Measurements from ENCODE around the gene PTPRG. TPM values are rescaled to one million over a fixed set of nuclear protein-coding genes. Genes with fewer than 3 reads are reported as not detected.

Gene PTPRG
- total and polyA plus RNA-seq, 12 donors = 6.3 to 119 (median 72.2) TPM

DNA sequence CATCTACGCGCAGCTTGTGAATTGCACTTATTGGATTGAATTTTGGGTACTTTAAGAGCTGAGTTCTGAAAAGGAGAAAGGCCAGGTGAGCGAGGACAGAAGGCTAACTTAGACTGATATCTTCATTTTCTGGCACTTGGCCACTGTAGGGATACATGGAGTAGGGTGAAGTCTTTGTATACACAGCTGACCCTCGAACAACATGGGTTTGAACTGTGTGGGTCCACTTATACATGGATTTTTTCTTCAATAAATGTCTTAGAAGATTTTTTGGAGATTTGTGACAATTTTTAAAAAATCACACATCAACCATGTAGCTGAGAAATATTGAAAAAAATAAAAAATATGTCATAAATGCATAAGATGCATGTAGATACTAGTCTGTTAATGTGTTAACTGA is 18.3 kb downstream of the PTPRG start:
- no peaks in the 10 kb centered on the region for H3K36me3 ChIP-seq (replicated peaks in 1 of 2)
- H3K4me3 ChIP-seq = no peak overlapping the region
- no peak for TF ChIP-seq POLR2A (IDR thresholded peaks at IDR 0.05)
- TF ChIP-seq, protein P1, sequence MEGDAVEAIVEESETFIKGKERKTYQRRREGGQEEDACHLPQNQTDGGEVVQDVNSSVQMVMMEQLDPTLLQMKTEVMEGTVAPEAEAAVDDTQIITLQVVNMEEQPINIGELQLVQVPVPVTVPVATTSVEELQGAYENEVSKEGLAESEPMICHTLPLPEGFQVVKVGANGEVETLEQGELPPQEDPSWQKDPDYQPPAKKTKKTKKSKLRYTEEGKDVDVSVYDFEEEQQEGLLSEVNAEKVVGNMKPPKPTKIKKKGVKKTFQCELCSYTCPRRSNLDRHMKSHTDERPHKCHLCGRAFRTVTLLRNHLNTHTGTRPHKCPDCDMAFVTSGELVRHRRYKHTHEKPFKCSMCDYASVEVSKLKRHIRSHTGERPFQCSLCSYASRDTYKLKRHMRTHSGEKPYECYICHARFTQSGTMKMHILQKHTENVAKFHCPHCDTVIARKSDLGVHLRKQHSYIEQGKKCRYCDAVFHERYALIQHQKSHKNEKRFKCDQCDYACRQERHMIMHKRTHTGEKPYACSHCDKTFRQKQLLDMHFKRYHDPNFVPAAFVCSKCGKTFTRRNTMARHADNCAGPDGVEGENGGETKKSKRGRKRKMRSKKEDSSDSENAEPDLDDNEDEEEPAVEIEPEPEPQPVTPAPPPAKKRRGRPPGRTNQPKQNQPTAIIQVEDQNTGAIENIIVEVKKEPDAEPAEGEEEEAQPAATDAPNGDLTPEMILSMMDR (IDR thresholded peaks at IDR 0.05) = no peak
- intact Hi-C loops (cut with DNase I) = no loop called here
- no peak for DNase-seq
- H3K27ac ChIP-seq = no peak overlapping the region
- H3K4me1 ChIP-seq (replicated peaks in 1 of 2) = peaks cover 8 to 9% of the 10 kb centered on the region in 2 donors
- WGBS, 4 donors = 94 to 96% (median 95%) methylated on average over 4 of the region's 4 CpGs
- H3K27me3 ChIP-seq = no peaks in the 10 kb centered on the region
- no peaks in the 10 kb centered on the region for H3K9me3 ChIP-seq (replicated peaks in 1 of 3)

DNA sequence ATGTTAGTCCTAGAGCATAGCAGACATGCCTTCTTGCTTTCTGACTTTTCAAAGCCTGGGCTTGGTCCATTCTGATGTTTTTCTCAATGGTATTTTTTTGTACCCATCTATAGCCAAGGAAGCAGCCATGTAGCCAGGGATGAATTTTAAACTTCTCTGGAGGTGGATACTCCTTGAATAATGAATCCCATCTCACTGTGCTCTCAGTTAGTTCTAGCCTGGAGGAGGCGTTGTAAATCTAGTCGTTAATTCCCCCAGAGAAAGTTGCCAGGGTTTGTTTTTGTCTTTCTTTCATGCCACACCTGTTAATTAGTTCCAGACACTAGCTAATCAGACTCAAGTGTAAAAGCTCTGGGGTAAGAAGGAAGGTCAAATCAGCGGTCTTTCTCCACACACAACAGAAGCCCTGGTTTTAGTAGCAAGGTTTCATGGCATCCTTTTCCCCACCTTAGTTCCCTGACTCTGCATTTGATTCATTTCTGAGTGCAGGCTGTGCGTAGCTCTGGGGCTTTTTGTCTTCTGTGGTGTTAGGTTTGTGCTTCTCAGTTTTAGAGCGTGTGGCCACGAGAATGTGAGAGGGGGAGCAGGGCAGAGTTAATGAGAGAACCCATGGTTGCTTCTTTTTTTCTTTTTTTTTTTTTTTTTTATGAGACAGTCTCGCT is 19.7 kb downstream of the PTPRG start:
- no peak overlapping the region for H3K4me3 ChIP-seq
- H3K4me1 ChIP-seq (replicated peaks in 1 of 2) = peaks cover 8 to 9% of the 10 kb centered on the region in 2 donors
- no peaks in the 10 kb centered on the region for H3K27me3 ChIP-seq
- WGBS, 4 donors = 78 to 85% (median 83%) methylated on average over 7 of the region's 7 CpGs
- DNase-seq = no peak
- intact Hi-C loops (cut with DNase I) = no loop called here
- H3K9me3 ChIP-seq (replicated peaks in 1 of 3) = no peaks in the 10 kb centered on the region
- H3K27ac ChIP-seq = no peak overlapping the region
- no peak for TF ChIP-seq POLR2A (IDR thresholded peaks at IDR 0.05)
- TF ChIP-seq, protein P1 (IDR thresholded peaks at IDR 0.05) = no peak
- H3K36me3 ChIP-seq (replicated peaks in 1 of 2) = no peaks in the 10 kb centered on the region

DNA sequence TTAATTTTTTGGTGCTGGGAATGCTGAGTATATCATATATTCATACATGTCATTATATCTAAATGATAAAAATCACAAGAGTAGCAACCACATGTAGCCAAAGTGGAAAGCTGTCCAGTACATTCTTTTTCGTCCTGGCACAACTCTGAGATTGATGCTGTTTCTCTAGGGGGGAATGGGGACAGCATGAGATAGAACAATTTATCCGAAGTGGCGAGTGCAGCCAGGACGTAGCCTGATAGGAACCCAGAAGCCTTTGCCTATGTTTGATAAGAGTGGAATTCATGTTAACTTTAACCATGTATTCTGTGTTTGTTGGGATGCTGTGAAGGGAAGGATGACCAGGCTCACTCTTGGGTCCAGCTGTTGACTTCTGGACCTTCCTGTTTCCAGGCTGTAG is 20.9 kb downstream of the PTPRG start:
- Histone ChIP-seq H3K27ac (no peak overlapping the region), H3K36me3 (replicated peaks in 1 of 2) (no peaks in the 10 kb centered on the region), H3K4me3 (no peak overlapping the region), H3K27me3 (no peaks in the 10 kb centered on the region), H3K4me1 (replicated peaks in 1 of 2) (peaks cover 8 to 9% of the 10 kb centered on the region in 2 donors), H3K9me3 (replicated peaks in 1 of 3) (no peaks in the 10 kb centered on the region)
- intact Hi-C loops (cut with DNase I) = no loop called here
- 65 to 88% (median 75%) methylated on average over 4 of the region's 4 CpGs for WGBS, 4 donors
- TF ChIP-seq, protein P1 (IDR thresholded peaks at IDR 0.05) = no peak
- no peak for TF ChIP-seq POLR2A (IDR thresholded peaks at IDR 0.05)
- DNase-seq = no peak

DNA sequence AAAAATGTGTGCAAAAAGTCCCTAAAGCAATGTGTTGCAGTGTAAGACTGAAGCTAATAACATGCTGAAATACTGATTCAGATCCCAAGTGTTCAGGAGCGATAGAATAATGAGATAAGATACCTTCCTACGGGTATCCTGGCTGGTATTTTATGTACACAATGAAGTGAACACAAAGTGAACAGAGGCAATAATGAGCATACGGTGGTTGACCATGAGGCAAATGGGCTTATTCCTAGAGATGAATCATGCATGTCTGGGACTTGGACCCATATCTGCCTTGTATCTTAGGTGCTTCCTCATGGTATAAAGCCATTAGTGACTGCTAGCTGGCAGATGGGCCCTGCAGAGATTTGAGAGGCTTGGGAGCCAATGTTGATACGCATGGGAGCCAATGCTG is 21.5 kb downstream of the PTPRG start:
- H3K27ac ChIP-seq = no peak overlapping the region
- no peak for DNase-seq
- H3K36me3 ChIP-seq (replicated peaks in 1 of 2) = no peaks in the 10 kb centered on the region
- WGBS, 4 donors = 87 to 96% (median 94%) methylated on average over 4 of the region's 4 CpGs
- H3K4me3 ChIP-seq = no peak overlapping the region
- intact Hi-C loops (cut with DNase I) = no loop called here
- H3K9me3 ChIP-seq (replicated peaks in 1 of 3) = no peaks in the 10 kb centered on the region
- H3K4me1 ChIP-seq (replicated peaks in 1 of 2) = peaks cover 8 to 9% of the 10 kb centered on the region in 2 donors
- H3K27me3 ChIP-seq = no peaks in the 10 kb centered on the region
- no peak for TF ChIP-seq POLR2A (IDR thresholded peaks at IDR 0.05)
- TF ChIP-seq, protein P1 (IDR thresholded peaks at IDR 0.05) = no peak

All from adrenal gland (tissue), 12 donors.